ENCODE data around the gene BIRC2.

The BIRC2 gene

GRCh38 chr11:102316346-102316904 lies 30.6 kb upstream of the BIRC2 start:
- no peak for TF ChIP-seq POLR2A (IDR thresholded peaks at IDR 0.05; ENCODE audit: low read depth, low read length)
- FAIRE-seq (peak; percentile 27), DNase-seq (ENCODE audit: insufficient read length, low spot score) (no peak)

DNA sequence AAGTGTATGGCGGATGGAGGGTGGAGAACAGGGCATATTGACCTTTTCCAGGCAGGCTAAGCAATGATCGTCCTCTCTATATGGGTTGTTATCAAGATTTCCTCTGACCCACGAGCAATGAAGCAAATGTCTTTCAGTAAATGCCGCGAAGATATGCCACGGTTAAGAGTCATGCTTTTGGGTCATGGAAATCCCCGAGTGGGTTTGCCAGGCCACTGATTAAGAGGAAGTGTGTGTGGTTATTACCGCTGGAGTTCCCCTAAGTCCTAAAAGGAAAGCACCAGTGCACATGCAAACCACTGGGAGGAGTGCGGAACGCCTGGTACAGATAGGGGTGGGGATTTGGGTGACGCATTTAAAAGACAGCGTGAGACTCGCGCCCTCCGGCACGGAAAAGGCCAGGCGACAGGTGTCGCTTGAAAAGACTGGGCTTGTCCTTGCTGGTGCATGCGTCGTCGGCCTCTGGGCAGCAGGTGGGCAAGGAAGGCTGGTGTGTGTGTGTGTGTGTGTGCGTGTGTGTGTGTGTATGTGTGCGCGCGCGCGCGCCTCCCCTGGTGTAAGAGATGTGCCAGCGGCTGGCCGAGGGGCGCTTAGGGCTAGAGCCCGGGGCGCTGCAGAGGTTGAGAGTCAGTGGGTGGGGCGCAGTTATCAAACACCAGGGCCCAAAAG lies 29.8 kb upstream of the BIRC2 start, which contains the start of gene BIRC3:
TSS of gene BIRC3 (plus strand) at position 386 of the 669 bp plus-strand sequence. CDS start 7,026 bp downstream, outside the sequence.
- peak; percentile 30 for DNase-seq (ENCODE audit: insufficient read length, low spot score)
- peak; percentile 99 for FAIRE-seq
- no peak for TF ChIP-seq POLR2A (IDR thresholded peaks at IDR 0.05; ENCODE audit: low read depth, low read length)

DNA sequence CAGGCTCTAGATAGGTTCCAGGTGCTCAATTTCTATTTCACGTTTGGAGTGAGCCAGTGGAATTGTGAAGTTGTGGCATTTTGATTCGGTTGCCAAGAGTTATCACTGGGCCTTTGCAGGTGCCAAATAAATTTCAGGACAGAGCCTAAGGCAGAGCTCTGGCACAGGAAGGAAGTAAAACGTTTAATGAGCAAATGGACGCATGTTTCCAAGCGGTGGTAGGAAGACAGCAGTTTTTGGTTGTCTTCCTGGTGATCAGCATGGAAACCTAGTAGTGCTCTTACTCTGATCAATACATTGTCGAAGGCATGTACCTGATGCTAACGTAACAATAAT lies 29.3 kb upstream of the BIRC2 start:
- DNase-seq (ENCODE audit: insufficient read length, low spot score) (no peak), FAIRE-seq (no peak)
- no peak for TF ChIP-seq POLR2A (IDR thresholded peaks at IDR 0.05; ENCODE audit: low read depth, low read length)

GRCh38 chr11:102318469-102318868 lies 28.5 kb upstream of the BIRC2 start:
- FAIRE-seq (peak; percentile 20), DNase-seq (ENCODE audit: insufficient read length, low spot score) (no peak)
- no peak for TF ChIP-seq POLR2A (IDR thresholded peaks at IDR 0.05; ENCODE audit: low read depth, low read length)

DNA sequence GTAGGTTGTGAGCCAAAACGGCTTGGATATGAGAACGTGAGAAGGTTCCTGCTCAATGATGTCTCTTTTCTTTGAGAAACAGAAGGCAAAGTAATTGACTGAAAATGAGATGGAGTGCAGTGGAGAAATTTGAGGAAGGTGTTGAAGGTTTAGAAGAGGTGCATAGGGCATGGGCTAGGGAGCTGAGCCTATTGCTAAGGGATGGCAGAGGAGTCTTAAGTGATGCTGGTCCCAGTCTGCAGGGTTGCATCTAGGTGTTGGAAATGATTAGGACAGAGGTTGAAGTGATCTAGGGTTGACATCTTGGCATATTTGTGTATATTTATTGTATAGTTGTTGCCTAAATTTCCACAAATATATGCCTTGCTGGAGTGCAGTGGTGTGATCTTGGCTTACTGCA lies 27.5 kb upstream of the BIRC2 start:
- FAIRE-seq, result no peak
- DNase-seq (ENCODE audit: insufficient read length, low spot score), result no peak
- TF ChIP-seq POLR2A (IDR thresholded peaks at IDR 0.05; ENCODE audit: low read depth, low read length), result no peak

- no peak for FAIRE-seq
- TF ChIP-seq POLR2A (IDR thresholded peaks at IDR 0.05; ENCODE audit: low read depth, low read length), result no peak
Measured at GRCh38 chr11:102320188-102320587, 26.8 kb upstream of the BIRC2 start.

DNA sequence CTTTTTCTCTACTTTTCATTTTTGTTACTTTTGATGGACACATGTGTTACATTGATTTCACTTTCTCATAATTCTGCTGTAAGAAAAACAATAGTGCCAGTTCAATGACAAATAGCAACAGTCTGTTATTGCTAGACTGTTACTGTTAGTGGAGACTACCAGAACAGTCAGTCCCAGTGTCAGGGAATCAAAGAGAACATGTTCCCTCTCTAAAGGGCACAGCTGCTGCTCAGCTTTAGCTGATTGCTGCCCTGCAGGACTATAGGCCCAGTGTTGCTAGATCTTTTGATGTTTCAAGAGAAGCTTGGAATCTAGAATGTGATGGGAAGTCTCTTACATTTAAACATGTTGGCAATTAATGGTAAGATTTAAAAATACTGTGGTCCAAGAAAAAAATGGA lies 26.3 kb upstream of the BIRC2 start:
- DNase-seq (ENCODE audit: insufficient read length, low spot score) (no peak), FAIRE-seq (peak; percentile 80)

More at GRCh38 chr11:102320188-102320587, 26.8 kb upstream of the BIRC2 start:
- DNase-seq (ENCODE audit: insufficient read length, low spot score), result no peak

GRCh38 chr11:102322560-102322959 lies 24.5 kb upstream of the BIRC2 start:
- no peak for TF ChIP-seq POLR2A (IDR thresholded peaks at IDR 0.05; ENCODE audit: low read depth, low read length)
- DNase-seq (ENCODE audit: insufficient read length, low spot score), result no peak
- FAIRE-seq, result no peak

More for the DNA sequence above, 26.3 kb upstream of the BIRC2 start:
- no peak for TF ChIP-seq POLR2A (IDR thresholded peaks at IDR 0.05; ENCODE audit: low read depth, low read length)

DNA sequence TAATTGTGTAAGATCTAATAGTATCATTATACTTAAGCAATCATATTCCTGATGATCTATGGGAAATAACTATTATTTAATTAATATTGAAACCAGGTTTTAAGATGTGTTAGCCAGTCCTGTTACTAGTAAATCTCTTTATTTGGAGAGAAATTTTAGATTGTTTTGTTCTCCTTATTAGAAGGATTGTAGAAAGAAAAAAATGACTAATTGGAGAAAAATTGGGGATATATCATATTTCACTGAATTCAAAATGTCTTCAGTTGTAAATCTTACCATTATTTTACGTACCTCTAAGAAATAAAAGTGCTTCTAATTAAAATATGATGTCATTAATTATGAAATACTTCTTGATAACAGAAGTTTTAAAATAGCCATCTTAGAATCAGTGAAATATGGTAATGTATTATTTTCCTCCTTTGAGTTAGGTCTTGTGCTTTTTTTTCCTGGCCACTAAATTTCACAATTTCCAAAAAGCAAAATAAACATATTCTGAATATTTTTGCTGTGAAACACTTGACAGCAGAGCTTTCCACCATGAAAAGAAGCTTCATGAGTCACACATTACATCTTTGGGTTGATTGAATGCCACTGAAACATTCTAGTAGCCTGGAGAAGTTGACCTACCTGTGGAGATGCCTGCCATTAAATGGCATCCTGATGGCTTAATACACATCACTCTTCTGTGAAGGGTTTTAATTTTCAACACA lies 23.3 kb upstream of the BIRC2 start:
- FAIRE-seq (peak; percentile 77), DNase-seq (ENCODE audit: insufficient read length, low spot score) (no peak)
- no peak for TF ChIP-seq POLR2A (IDR thresholded peaks at IDR 0.05; ENCODE audit: low read depth, low read length)

DNA sequence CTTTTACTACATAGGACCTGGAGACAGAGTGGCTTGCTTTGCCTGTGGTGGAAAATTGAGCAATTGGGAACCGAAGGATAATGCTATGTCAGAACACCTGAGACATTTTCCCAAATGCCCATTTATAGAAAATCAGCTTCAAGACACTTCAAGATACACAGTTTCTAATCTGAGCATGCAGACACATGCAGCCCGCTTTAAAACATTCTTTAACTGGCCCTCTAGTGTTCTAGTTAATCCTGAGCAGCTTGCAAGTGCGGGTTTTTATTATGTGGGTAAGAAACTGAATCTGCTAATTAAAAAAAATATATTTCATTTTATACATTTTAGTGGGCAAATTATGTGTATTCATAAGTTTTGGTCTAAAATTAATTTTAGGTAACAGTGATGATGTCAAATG lies 21.9 kb upstream of the BIRC2 start:
- no peak for FAIRE-seq
- no peak for TF ChIP-seq POLR2A (IDR thresholded peaks at IDR 0.05; ENCODE audit: low read depth, low read length)
- DNase-seq (ENCODE audit: insufficient read length, low spot score), result no peak

- no peak for FAIRE-seq
- no peak for TF ChIP-seq POLR2A (IDR thresholded peaks at IDR 0.05; ENCODE audit: low read depth, low read length)
- no peak for DNase-seq (ENCODE audit: insufficient read length, low spot score)
Measured at GRCh38 chr11:102328748-102329147, 18.3 kb upstream of the BIRC2 start.

DNA sequence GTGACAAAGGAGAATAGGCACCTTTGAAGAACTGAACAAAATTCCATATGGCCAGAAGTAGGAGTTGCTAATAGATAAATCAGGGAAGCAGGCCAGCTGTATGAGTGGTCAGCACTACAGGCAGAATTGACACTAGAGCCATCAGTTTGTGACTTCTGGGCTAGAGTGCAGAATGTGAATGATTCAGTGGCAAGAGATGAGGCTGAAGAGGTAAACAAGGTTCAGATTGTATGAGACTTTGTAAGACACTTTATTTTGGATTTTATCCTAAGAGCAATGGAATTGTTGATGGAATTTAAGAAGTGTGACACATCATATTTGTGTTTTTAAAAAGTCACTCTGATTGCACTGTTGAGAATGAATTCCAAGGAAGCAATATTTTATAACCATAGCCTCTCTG lies 16.8 kb upstream of the BIRC2 start:
- FAIRE-seq, result no peak
- DNase-seq (ENCODE audit: insufficient read length, low spot score), result no peak
- no peak for TF ChIP-seq POLR2A (IDR thresholded peaks at IDR 0.05; ENCODE audit: low read depth, low read length)

- no peak for FAIRE-seq
- no peak for TF ChIP-seq POLR2A (IDR thresholded peaks at IDR 0.05; ENCODE audit: low read depth, low read length)
- no peak for DNase-seq (ENCODE audit: insufficient read length, low spot score)
Measured at GRCh38 chr11:102331341-102331740, 15.7 kb upstream of the BIRC2 start.

DNA sequence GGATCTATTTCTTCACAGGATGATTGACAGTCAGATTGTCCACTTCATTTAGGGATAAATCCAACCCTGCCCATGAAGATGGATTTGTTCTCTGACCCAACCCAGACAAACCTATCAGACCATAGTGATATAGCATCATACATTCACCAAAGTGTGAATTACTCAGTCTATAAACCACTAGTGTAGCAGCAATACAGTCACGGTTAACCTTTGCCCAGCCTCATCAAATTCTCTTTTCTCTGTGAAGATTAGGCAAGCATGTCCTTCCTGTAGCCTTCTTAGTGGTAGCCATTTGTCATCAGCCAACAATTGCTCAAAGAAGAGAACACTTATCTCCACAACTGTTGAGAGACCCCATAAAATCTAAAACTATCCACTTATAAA lies 14.4 kb upstream of the BIRC2 start:
- no peak for TF ChIP-seq POLR2A (IDR thresholded peaks at IDR 0.05; ENCODE audit: low read depth, low read length)
- DNase-seq (ENCODE audit: insufficient read length, low spot score) (no peak), FAIRE-seq (no peak)
